RWPE2 (cell line): Measurements from ENCODE around the gene OOSP2.
"Not testable (repeated sequence)": the region's sequence is repeated elsewhere in the genome, so short reads cannot be mapped to it uniquely, and the experiment has no call there.

Experiments
- ATAC-seq: fragments of 200-7000 bp; cut with Tn5 transposase; 3 replicates; pipeline ENCODE4 v1.9.1; 2021; ENCODE audit warnings: low read depth
- DNase-seq: peaks from one replicate; pipeline ENCODE4 v3.0.0-alpha.2; 2020; ENCODE audit warnings: low spot score
- H3K27ac ChIP-seq: fragments of 450-650 bp; 2 replicates; pipeline ENCODE4 v1.5.1; 2017; ENCODE audit warnings: mild to moderate bottlenecking; ENCODE audit not compliant: poor library complexity, severe bottlenecking
- H3K27me3 ChIP-seq: fragments of 250-450 bp; sonication (Bioruptor Pico); 2 replicates; pipeline ENCODE4 v1.5.1; 2021; ENCODE audit warnings: mild to moderate bottlenecking, moderate library complexity; ENCODE audit not compliant: insufficient read depth, poor library complexity, severe bottlenecking
- H3K36me3 ChIP-seq: fragments of 250-450 bp; sonication (Bioruptor Pico); 2 replicates; pipeline ENCODE4 v1.5.1; 2020; ENCODE audit warnings: low read depth, mild to moderate bottlenecking, moderate library complexity
- H3K4me1 ChIP-seq: fragments of 250-450 bp; sonication (Bioruptor Pico); 2 replicates; pipeline ENCODE4 v1.5.1; 2021; ENCODE audit warnings: mild to moderate bottlenecking, moderate library complexity; ENCODE audit not compliant: insufficient read depth, poor library complexity, severe bottlenecking
- H3K4me3 ChIP-seq: fragments of 250-450 bp; sonication (Bioruptor Pico); 2 replicates; pipeline ENCODE4 v1.5.1; 2021; ENCODE audit warnings: mild to moderate bottlenecking, moderate library complexity; ENCODE audit not compliant: severe bottlenecking
- H3K9me3 ChIP-seq: fragments of 250-450 bp; sonication (Bioruptor Pico); 2 replicates; pipeline ENCODE4 v1.5.1; 2021; ENCODE audit warnings: mild to moderate bottlenecking, moderate library complexity; ENCODE audit not compliant: severe bottlenecking
- TF ChIP-seq, protein P1 (sequence below): fragments of 450-650 bp; IDR thresholded peaks from one replicate; pipeline ENCODE4 v1.5.1; 2017; ENCODE audit warnings: mild to moderate bottlenecking, moderate library complexity; ENCODE audit not compliant: poor library complexity, severe bottlenecking

OOSP2 gene

DNA sequence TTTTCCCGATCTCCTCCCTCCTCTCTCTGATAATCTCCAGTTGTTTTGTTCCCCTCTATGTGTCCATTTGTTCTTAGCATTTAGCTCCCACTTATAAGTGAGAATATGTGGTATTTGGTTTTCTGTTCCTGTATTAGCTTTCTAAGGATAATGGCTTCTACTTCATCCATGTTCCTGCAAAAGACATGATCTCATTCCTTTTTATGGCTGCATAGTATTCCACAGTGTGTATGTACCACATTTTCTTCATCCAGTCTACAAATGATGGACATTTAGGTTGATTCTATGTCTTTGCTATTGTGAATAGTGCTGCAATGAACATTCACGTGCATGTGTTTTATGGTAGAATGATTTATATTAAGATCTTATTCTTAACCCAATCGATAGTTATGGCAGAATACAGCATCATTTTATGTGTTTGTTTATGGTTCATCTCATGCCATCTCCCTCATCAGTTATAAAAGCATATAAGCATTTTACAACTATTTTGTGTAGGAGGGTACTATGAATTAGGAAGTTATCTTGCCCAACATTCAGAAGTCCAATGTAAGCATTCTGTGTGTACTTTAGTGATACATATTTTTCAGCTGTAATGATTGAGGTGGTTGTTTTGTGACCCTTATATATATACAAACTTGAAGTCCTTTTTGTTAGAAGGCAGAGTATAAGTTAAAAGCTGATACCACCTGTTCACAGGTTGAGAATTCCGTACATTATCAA lies 19.5 kb downstream of the OOSP2 start:
- TF ChIP-seq, protein P1, sequence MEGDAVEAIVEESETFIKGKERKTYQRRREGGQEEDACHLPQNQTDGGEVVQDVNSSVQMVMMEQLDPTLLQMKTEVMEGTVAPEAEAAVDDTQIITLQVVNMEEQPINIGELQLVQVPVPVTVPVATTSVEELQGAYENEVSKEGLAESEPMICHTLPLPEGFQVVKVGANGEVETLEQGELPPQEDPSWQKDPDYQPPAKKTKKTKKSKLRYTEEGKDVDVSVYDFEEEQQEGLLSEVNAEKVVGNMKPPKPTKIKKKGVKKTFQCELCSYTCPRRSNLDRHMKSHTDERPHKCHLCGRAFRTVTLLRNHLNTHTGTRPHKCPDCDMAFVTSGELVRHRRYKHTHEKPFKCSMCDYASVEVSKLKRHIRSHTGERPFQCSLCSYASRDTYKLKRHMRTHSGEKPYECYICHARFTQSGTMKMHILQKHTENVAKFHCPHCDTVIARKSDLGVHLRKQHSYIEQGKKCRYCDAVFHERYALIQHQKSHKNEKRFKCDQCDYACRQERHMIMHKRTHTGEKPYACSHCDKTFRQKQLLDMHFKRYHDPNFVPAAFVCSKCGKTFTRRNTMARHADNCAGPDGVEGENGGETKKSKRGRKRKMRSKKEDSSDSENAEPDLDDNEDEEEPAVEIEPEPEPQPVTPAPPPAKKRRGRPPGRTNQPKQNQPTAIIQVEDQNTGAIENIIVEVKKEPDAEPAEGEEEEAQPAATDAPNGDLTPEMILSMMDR = no peak
- Histone ChIP-seq H3K4me1 (no peaks in the 10 kb centered on the region), H3K4me3 (no peak overlapping the region), H3K36me3 (no peaks in the 10 kb centered on the region), H3K27ac (no peak overlapping the region), H3K9me3 (no peaks in the 10 kb centered on the region), H3K27me3 (peaks cover 3% of the 10 kb centered on the region)
- DNase-seq (no peak), ATAC-seq (no peak)

DNA sequence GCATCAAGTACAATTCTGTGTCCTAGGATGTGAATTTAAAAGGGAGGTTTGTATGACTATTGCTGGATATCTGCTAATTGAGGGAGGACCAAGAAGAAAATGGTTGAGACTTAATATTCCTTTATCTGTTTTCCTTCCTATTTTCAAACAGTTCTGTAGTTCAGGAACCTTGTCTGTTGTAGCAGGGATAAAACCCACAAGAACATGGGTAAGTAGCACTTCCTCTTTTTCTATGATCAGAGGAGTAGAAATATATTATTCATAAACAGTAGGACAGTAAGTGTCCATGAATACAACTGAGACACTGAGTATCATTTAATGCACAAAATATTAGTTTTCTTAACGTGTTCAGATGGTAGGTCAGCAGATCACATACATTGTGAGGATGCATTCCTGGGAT lies 23.9 kb downstream of the OOSP2 start:
- no peak overlapping the region for H3K27ac ChIP-seq
- ATAC-seq = no peak
- H3K27me3 ChIP-seq = no peaks in the 10 kb centered on the region
- DNase-seq = no peak
- no peaks in the 10 kb centered on the region for H3K4me1 ChIP-seq
- no peaks in the 10 kb centered on the region for H3K36me3 ChIP-seq
- TF ChIP-seq, protein P1 = no peak
- H3K4me3 ChIP-seq = no peak overlapping the region
- no peaks in the 10 kb centered on the region for H3K9me3 ChIP-seq

DNA sequence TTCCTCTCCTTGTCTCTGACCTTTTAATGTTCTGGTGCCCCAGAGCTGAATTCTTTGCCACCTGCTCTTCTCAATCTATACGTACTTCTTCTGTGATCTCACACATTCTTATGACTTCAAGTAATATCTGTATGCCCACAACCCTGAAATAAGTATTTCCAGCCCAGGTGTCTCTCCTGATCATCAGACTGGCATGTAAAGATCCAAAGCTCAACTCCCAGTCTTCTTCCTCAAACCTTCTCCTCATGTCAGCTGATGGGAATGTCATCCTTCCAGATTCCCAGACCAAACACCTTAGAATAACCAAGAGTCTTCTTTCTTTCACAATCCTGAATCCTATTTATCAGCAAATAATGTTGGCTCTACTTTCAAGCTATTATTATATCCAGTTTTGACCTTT lies 25.6 kb downstream of the OOSP2 start:
- TF ChIP-seq, protein P1 = no peak
- Histone ChIP-seq H3K4me1 (no peaks in the 10 kb centered on the region), H3K27me3 (no peaks in the 10 kb centered on the region), H3K36me3 (no peaks in the 10 kb centered on the region), H3K27ac (no peak overlapping the region), H3K9me3 (no peaks in the 10 kb centered on the region), H3K4me3 (no peak overlapping the region)
- ATAC-seq (no peak), DNase-seq (no peak)

DNA sequence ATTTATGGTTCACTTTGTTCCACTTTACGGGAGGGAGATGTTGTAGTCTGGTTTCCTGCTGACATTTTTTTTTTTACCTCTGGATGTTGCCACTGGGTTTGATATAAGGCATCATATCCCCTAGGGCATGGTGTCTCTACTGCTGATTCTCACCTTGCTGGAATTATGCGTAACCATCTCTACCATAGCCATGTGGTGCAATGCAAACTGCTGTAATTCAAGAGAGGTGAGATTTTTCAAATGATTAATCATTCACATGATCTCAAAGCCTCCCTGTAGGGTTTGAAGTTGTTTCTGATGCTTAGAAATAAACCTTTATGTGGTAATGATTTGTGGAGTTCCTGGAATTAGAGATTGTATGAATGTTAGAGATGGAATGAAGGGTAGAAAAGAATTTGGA lies 29.2 kb downstream of the OOSP2 start:
- no peaks in the 10 kb centered on the region for H3K36me3 ChIP-seq
- no peak overlapping the region for H3K27ac ChIP-seq
- H3K9me3 ChIP-seq = no peaks in the 10 kb centered on the region
- H3K27me3 ChIP-seq = no peaks in the 10 kb centered on the region
- H3K4me1 ChIP-seq = no peaks in the 10 kb centered on the region
- no peak for ATAC-seq
- no peak for DNase-seq
- no peak overlapping the region for H3K4me3 ChIP-seq
- TF ChIP-seq, protein P1 = no peak

DNA sequence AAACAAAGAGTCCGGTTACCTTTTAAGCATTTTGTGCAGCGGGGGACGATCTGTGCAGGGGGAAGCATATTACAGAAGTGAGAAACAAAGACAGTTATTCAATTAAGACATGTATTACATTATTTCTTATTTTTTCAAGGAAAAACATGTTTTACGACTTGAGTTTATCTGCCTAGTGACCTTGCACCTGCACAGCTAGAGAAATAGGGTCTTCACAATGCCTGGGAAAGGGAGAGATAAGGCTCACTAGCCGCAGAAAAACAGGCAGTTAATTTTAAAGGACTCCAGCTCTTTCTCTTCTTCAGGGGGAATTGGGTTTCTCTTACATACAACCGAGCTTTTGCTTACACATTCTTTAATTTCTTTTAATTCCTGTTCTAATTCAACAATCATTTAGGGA lies 31.4 kb downstream of the OOSP2 start:
- not testable (repeated sequence) for ATAC-seq, H3K36me3 ChIP-seq

More for the DNA sequence above, 31.4 kb downstream of the OOSP2 start:
- DNase-seq, H3K4me1 ChIP-seq, H3K9me3 ChIP-seq, H3K27me3 ChIP-seq, H3K27ac ChIP-seq, H3K4me3 ChIP-seq: not testable (repeated sequence)
